Heart left ventricle (tissue), 13 donors: ENCODE data around the gene RGL1.

Experiments used
- CTCF ChIP-seq, 12 donors: fragments of 200-600 bp; sonication (generic) in 4 of 12; IDR thresholded peaks; one replicate each; pipeline versions ENCODE4 v1.5.0 to v1.8.0; 2018 to 2022; ENCODE audit warnings: antibody characterized with exemption in 12 of 12, mild to moderate bottlenecking in 5 of 12
- POLR2A ChIP-seq, 2 donors: fragments of 450-650 bp; IDR thresholded peaks; one replicate each; pipeline ENCODE4 v1.6.1; 2017; ENCODE audit warnings: antibody characterized with exemption in 2 of 2, mild to moderate bottlenecking in 2 of 2, moderate library complexity in 2 of 2
- donor health status: ischemic (EF 13 %, LVEDD 7.1; RV severe dilation, severe dysfunction).
- donor health status: DM: no; HTN: yes; CAD: no.
- donor health status: DM: no; HTN: no; CAD: no.
- donor health status: ischemic (EF 25% LVEDD 6.9; RV normal size, moderate dysfunction).
- donor health status: ischemic (EF 25% LVEDD 5.7; RV mildly dilated, moderate dysfunction).
- donor health status: ischemic (EF 35%, LVEDD 5.7; RV mildly dilated, moderate dysfunction).
- donor health status: nonischemic (EF 11% LVEDD 7.7; RV severe dilation, severe dysfunction).
- donor health status: DM: yes; HTN: yes; CAD: no.
- donor health status: PGD.
- donor health status: ischemic (EF 29% LVEDD 5.4; RV normal size, mild dysfunction).
- donor health status: nonischemic (EF 23%, LVEDD 6.1; RV moderate dilation, normal function).

GRCh38 chr1:183806125-183806524, 1.2 kb downstream of the RGL1 start:
- TF ChIP-seq CTCF (IDR thresholded peaks at IDR 0.05) = no peak
- no peak for TF ChIP-seq POLR2A (IDR thresholded peaks at IDR 0.05)
